NCI-H1694 treated with DMSO at 0.1 percent for 48 hours (cell line): Measurements from ENCODE around the gene NT5DC2.
"Not testable (repeated sequence)": the region's sequence is repeated elsewhere in the genome, so short reads cannot be mapped to it uniquely, and the experiment has no call there.

Source experiments
- DNase-seq: peaks from one replicate; lab custom pipeline; 2025; lab: John Stamatoyannopoulos, UW

Gene NT5DC2

GRCh38 chr3:52537165-52537620 lies 3.5 kb upstream of the NT5DC2 start:
- DNase-seq = no peak

- peak; percentile 75 for DNase-seq
These were observed 2.9 kb upstream of the NT5DC2 start, which contains the start of gene UQCC5 for GRCh38 chr3:52536369-52537164. Gene UQCC5, plus strand, starts transcription at chr3:52536605. Its CDS starts 151 bp downstream, at chr3:52536756.

GRCh38 chr3:52536112-52536368 lies 2.4 kb upstream of the NT5DC2 start:
- no peak for DNase-seq

GRCh38 chr3:52535411-52536111 lies 1.9 kb upstream of the NT5DC2 start:
- no peak for DNase-seq

GRCh38 chr3:52534281-52535183 lies 875 bp upstream of the NT5DC2 start:
- DNase-seq = peak; percentile 11

GRCh38 chr3:52532838-52533622 lies 627 bp downstream of the NT5DC2 start:
- no peak for DNase-seq

- DNase-seq = no peak
These were observed 1.2 kb downstream of the NT5DC2 start for GRCh38 chr3:52532517-52532837.

- DNase-seq = no peak
These were observed 1.7 kb downstream of the NT5DC2 start for GRCh38 chr3:52531860-52532516.

GRCh38 chr3:52530918-52531826 lies 2.5 kb downstream of the NT5DC2 start:
- no peak for DNase-seq

- DNase-seq = no peak
These were observed 4.0 kb downstream of the NT5DC2 start for GRCh38 chr3:52529376-52530333.

GRCh38 chr3:52528586-52529375 lies 4.9 kb downstream of the NT5DC2 start:
- no peak for DNase-seq

- DNase-seq = no peak
These were observed 5.7 kb downstream of the NT5DC2 start for GRCh38 chr3:52527732-52528585.

GRCh38 chr3:52527039-52527731 lies 6.5 kb downstream of the NT5DC2 start:
- DNase-seq = no peak

- not testable (repeated sequence) for DNase-seq
These were observed 7.0 kb downstream of the NT5DC2 start for GRCh38 chr3:52526671-52527038.

GRCh38 chr3:52525680-52526561 lies 7.7 kb downstream of the NT5DC2 start:
- DNase-seq = no peak
